Loucy (cell line): Measurements from ENCODE around the gene TRDMT1.

Experiments used
- CTCF ChIP-seq: fragments of 200-600 bp; sonication (generic); conservative IDR thresholded peaks from 2 replicates; pipeline ENCODE4 v1.5.1; 2014; ENCODE audit warnings: mild to moderate bottlenecking, antibody characterized with exemption, low read length
- EZH2phosphoT487 ChIP-seq: fragments of 200-600 bp; IDR thresholded peaks from 2 replicates; pipeline ENCODE4 v1.6.1; 2018; ENCODE audit warnings: antibody characterized with exemption, mild to moderate bottlenecking, moderate library complexity, borderline replicate concordance

GRCh38 chr10:17240616-17241015, 39.1 kb upstream of the TRDMT1 start:
- TF ChIP-seq CTCF = no peak
- TF ChIP-seq EZH2phosphoT487 = no peak
